Left renal cortex interstitium (tissue), 4 donors: ENCODE results near the gene UXS1. TPM values are rescaled to one million over a fixed set of nuclear protein-coding genes. Genes with fewer than 3 reads are reported as not detected.
A peak's percentile ranks its signal among the peaks of the same experiment; 100 is the strongest.

ENCODE experiments used
- DNase-seq, 4 donors: peaks; one replicate each; pipeline ENCODE4 v3.0.0-alpha.2; 2013; ENCODE audit warnings: low read depth in 4 of 4, low spot score in 2 of 4, missing footprints in 1 of 4
- polyA plus RNA-seq, 4 donors: library from polyadenylated mRNA; unstranded; fragments of 120-200 nt; gene quantifications; one replicate each; pipeline ENCODE4 v1.2.1, GENCODE V29; 2013; ENCODE audit not compliant: insufficient read length in 4 of 4

UXS1 gene
- polyA plus RNA-seq, 4 donors: 76.2 to 87.9 (median 82.9) TPM

DNA sequence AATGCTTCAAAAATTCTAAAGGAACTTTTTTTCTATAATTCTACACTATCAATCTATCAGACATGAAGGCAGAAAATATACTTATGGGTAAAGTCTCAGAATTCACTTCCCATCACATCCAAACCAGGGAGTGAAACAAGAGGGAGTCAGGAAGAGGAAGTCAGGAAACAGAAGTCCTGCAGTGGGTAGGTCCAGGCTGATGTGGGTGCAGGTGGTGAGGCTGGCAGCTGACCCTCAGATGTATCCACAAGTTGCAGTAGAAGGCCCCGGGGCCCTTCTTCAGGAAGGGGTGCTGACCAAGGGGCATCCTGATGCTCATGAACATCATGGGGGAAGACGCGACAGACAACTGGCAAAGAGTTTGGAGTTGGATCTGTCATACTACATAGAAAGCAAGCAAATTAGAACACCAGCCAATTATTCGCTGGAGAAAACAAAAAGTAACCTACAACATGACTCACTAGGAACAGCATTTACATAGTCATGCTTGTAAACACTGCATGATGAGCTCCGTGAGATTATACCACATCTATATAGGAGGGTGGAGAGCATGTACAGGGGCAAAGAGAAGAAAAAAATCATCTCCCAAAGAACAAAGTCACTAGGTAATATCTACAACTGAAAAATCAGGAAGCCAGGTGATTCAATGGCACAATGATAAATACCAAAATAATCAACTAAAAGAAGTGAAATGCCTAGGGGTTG, 4.2 kb downstream of the UXS1 start:
- no peak for DNase-seq

- peak in 1 of 4 donors; percentile 18 for DNase-seq
Measured at GRCh38 chr2:106189325-106189724, 4.8 kb downstream of the UXS1 start.

DNA sequence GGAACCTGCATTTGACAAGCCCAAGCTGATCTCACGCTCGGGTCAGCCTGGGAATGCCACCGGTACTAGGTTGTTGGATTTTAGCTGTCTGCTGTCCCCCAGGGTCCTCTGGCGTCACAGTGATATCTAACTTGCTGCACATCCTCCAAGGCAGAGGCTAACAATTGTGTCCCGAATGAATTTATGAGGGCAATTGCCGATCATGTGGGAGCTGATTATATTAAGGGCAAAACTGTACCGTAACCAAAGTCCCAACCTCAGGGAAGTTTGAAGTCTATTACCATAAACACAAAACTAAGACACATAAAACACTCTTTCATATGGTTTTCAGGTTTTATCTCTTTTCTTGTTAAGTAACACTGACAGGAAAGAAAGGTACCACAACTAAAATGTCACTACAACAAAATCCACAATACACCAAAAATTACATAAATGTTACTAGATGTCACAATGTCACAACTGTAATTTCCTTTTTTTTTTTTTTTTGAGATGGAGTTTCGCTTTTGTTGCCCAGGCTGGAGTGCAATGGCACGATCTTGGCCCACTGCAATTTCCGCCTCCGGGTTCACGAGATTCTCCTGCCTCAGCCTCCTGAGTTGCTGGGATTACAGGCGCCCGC, 6.7 kb downstream of the UXS1 start:
- no peak for DNase-seq

- DNase-seq: no peak
Measured at GRCh38 chr2:106185475-106186184, 8.5 kb downstream of the UXS1 start.

GRCh38 chr2:106184857-106185256, 9.2 kb downstream of the UXS1 start:
- no peak for DNase-seq

DNA sequence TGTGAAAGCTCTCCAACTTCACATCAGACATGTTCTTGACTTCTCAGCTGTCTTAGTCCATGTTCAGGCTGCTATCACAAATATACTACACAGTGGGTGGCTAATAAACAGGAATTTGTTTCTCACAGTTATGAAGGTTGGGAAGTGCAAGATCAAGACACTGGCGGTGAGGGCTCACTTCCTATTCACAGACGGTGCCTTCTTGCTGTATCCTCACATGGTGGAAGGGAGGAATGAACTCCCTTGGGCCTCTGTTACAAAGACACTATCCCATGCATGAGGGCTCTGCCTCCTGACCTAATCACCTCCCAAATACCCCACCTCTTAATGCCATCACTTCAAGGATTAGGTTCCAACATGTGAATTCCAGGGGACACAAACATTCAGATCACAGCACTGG, 9.7 kb downstream of the UXS1 start:
- no peak for DNase-seq

DNA sequence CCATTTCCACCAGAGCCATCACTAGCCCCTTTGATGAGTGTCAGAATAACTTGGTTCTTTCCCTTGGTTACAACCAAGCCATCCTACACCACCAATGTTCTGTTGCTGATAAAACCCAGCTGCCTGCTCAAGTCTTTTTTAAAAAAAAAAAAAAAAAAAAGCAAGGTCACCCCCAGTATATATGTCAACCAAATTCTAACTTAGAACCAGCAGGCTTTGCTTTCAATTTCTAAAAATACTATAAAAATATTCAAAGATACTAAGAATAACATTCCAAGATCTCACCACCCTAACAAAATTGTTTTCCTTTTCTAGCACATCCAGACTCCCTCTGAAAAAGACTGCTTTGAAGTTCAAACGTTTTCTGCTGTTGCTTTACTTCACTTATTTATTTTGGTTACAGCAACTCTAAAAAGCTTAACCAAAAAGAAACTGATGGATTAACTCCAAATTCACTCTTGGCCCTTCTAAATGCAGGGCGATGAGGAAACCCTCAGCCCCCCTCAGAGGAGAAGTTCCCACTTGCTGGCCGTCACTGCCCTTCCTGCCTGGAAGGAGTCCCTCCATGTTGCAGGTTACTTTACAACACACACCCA, 10.9 kb downstream of the UXS1 start:
- no peak for DNase-seq

- DNase-seq: no peak
Measured at GRCh38 chr2:106181064-106181463, 13.0 kb downstream of the UXS1 start.

- no peak for DNase-seq
Measured at GRCh38 chr2:106180602-106181001, 13.5 kb downstream of the UXS1 start.

DNA sequence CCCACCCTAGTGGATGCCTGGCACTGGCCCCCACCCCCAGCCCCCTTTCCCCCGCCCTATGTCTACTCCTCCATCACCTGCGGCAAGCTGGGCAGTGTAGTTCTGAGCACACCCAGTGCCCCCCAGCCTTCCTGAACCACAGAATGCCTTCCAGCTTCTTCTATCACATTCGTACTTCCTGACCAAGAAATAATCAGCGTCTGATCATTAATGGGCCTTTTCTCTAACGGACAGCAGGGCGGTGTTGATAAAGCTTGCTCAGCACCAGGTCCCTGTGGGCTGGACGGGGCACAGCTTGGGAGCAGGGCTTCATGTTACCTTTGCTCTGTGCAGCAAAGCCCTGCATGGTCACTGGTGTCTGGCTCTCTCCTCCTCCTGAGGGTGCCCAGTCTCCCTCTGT, 15.4 kb downstream of the UXS1 start:
- DNase-seq: no peak

DNA sequence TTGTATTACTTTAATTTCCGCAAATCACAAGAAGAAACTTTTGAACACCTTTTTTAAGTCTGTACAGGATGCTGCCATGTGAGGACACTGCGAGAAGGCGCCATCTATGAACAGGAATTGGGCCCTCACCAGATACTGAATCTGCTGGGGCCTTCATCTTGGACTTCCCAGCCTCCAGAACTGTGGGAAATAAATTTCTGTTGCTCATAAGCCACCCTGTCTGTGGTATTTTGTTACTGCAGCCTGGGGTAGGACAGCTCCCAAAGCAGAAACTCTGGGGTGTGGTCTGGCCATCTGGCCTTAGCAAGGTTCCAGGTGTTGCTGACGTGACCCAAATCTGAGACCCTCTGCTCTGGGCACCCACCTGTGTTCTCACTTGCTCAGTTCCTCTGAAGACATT, 16.5 kb downstream of the UXS1 start:
- DNase-seq: no peak

DNA sequence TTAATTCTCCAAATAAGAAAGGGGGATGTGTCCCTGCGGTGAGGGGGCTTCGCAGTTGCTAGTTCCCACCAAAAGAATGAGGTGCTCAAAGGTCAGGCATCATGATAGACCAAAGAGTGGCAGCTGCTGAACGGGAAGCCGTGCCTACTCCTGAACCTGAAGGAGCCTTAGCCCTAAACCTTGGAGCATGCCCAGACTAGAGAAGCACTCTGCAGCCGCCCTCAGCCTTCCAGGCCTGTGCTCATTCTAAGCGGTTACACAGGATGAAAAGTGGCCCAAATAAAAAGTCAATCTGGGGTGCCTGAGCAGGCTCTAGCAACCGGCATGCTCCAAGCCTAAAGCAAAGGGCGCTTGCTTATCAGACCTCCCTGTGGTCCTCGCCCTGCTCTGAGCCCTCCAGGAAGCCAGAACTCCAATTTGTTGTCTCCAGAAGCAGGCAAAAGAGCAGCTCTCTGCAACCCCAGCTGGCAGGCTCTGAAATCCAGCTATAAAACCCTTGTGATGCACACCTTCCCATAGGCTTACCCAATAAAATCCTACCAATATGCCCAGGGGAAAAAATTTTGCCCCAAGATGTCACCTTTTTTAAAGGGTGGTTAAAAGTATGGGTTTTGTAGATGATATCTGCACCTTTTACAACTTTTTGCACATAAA, 17.5 kb downstream of the UXS1 start:
- DNase-seq: no peak

- DNase-seq: no peak
Measured at GRCh38 chr2:106175086-106175850, 18.8 kb downstream of the UXS1 start.

DNA sequence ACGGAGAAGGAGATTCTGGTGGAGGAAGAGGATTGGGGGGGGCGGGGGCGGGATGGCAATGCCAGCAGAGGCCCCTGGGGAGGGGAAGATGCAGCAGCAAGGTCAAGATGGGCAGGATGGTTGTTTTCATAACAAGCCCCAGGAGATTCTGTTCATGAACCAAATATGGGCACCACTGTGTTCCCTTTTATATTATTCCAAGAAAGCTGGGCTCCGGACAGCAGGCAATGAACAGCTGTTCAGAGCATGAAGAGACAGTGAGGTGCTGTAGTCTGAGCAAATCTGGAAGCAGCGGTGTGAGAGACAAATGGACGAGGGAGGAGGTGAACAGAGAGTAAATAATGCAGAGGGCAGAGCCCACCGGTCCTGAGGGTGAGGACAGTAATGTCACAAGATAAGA, 20.0 kb downstream of the UXS1 start:
- no peak for DNase-seq

DNA sequence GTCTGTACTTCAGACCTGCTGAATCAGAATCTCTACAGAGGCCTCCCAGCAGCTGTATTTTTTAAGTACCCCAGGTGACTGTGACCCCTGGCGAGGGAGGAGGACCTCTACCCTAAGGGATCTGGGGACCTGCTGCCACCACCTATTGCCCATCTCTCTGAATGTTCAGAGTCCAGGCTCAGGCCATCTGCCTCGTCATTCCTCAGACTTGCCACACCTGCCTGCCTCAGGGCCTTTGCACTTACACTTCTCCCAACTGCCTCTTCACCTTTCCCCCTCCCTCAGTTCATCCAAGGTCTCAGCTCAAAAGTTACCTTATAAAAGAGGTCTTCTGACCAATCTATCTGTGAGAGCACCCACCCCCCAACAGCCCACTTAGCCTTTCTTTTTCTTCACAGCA, 21.5 kb downstream of the UXS1 start:
- no peak for DNase-seq

DNA sequence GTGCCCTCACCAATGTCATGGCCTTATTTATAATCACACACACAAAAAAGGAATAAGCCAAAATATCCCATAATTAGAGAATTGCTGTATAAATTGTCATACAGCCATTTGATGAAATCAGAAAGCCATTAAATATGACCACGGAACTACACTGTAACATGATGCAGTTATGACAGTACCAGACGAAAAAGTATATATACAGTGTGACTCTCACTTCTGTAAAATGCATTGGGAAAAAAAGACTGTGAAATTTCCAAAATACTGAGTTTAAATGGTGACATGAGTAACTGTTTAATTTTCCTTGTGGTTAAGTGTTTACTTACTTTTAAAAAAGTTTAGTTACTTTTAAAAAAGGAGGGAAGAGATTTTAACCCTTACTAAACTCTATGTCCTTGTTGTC, 25.4 kb downstream of the UXS1 start:
- DNase-seq: no peak

GRCh38 chr2:106167067-106167466, 27.0 kb downstream of the UXS1 start:
- no peak for DNase-seq

DNA sequence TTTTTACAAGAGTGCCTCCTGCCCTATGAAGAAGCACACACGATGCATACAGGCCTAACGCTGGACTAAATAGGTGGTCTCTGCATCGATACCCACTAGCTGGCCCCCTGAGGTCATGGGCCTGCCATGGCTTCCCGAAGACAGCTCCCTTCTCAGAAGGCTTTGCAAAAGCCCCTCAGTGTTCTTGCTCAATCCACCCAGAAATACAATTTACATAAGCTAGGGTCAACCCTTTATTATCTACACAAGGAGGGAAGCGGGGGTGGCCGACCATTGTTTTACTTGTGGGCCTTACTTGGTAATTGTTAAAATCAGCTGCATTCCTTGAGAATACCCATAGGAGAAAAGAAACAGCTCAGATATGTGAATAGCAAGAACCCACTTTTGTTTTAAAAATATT, 28.5 kb downstream of the UXS1 start:
- DNase-seq: no peak

DNA sequence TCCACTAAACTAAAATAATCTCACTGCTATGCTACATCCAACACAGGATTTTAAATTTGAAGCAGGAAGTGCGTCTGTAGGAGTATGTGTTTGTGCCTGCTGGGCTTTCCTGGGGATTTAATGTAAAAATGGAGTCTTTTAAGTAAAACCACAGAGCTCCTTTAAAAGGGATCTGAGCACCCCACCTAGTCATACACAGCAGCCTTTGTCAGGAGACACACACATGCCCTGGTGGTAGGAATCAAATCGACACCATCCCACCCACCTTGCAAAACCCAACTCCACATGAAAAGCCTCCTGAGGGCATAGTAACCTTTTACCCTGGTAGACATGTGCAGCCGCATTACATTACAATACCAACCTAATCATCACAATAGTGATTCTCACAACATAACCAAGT, 29.1 kb downstream of the UXS1 start:
- DNase-seq: no peak

DNA sequence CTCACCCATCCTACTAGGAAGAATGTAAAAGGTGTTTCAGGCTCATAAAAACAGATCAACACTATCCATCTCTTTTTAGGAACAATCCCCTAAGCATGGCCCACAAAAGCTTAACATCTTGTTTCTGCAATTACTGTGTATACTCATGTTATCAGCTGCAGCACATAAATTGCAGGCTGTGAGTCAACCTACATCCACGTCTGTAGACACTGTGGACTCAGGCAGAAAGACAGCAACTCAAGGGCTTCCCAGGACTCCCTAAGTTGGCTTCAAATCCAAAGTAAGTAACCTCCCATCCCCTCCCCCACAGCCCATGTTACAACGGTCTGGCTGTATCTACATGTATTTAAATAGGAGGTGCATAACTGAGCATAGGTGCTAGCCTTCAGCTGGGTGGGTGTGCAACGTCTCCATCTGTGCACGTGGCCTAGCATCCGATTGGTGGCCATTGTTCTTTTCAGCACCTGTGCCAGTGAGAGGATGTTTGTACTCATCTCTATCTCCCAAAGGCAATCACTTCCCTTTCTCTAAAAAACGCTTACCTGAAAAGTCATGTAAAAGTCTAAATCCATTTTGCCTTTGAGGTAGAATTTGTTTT, 30.1 kb downstream of the UXS1 start:
- DNase-seq: no peak
